Thyroid gland (tissue), 4 donors: ENCODE measurements around the gene VHLL.
A peak's percentile ranks its signal among the peaks of the same experiment; 100 is the strongest.

Source experiments
- CTCF ChIP-seq, 6 experiments: fragments of 200-600 bp in 3 of 6; fragments of 450-650 bp in 3 of 6; sonication (generic) in 3 of 6; IDR thresholded peaks; one replicate each; pipeline ENCODE4 v1.5.1; 2016 to 2019; ENCODE audit warnings: antibody characterized with exemption in 6 of 6, mild to moderate bottlenecking in 2 of 6, inconsistent platforms in 1 of 6, moderate library complexity in 1 of 6
- POLR2A ChIP-seq, 2 donors: fragments of 450-650 bp; IDR thresholded peaks; one replicate each; pipeline ENCODE4 v1.6.1; 2017; ENCODE audit warnings: antibody characterized with exemption in 2 of 2, mild to moderate bottlenecking in 2 of 2, moderate library complexity in 1 of 2

- TF ChIP-seq POLR2A (IDR thresholded peaks at IDR 0.05): peak in 1 of 2 donors; percentile 30
- TF ChIP-seq CTCF (IDR thresholded peaks at IDR 0.05): no peak
Observed at GRCh38 chr1:156295391-156295947, 3.6 kb downstream of the VHLL start, which contains the start of gene GLMP.
